Kidney tubule cell (primary cell): Measurements from ENCODE around the gene FCN1.

Experiments used
- DNase-seq: peaks from one replicate; pipeline ENCODE4 v3.0.0-alpha.2; 2018; ENCODE audit warnings: low spot score

FCN1 gene

GRCh38 chr9:134913713-134914500 is 3.8 kb downstream of the FCN1 start:
- DNase-seq: no peak

- DNase-seq: no peak
These were observed 4.5 kb downstream of the FCN1 start for GRCh38 chr9:134913041-134913712.

GRCh38 chr9:134912126-134912840 is 5.4 kb downstream of the FCN1 start:
- no peak for DNase-seq

- no peak for DNase-seq
These were observed 7.9 kb downstream of the FCN1 start for GRCh38 chr9:134909511-134910481.

- no peak for DNase-seq
These were observed 9.0 kb downstream of the FCN1 start for GRCh38 chr9:134908524-134909309.

- DNase-seq: no peak
These were observed 14.8 kb downstream of the FCN1 start for GRCh38 chr9:134902936-134903335.

- DNase-seq: no peak
These were observed 17.9 kb downstream of the FCN1 start for GRCh38 chr9:134899818-134900217.

- no peak for DNase-seq
These were observed 18.5 kb downstream of the FCN1 start for GRCh38 chr9:134899168-134899567.

- no peak for DNase-seq
These were observed 19.4 kb downstream of the FCN1 start for GRCh38 chr9:134898319-134898718.

GRCh38 chr9:134897584-134898170 is 20.0 kb downstream of the FCN1 start:
- DNase-seq: no peak

- DNase-seq: no peak
These were observed 20.7 kb downstream of the FCN1 start for GRCh38 chr9:134896834-134897583.

GRCh38 chr9:134895908-134896833 is 21.5 kb downstream of the FCN1 start:
- no peak for DNase-seq

GRCh38 chr9:134895567-134895907 is 22.2 kb downstream of the FCN1 start:
- no peak for DNase-seq

- no peak for DNase-seq
These were observed 22.6 kb downstream of the FCN1 start for GRCh38 chr9:134895097-134895496.

GRCh38 chr9:134894136-134894860 is 23.4 kb downstream of the FCN1 start:
- no peak for DNase-seq

- no peak for DNase-seq
These were observed 24.8 kb downstream of the FCN1 start for GRCh38 chr9:134892820-134893420.

GRCh38 chr9:134892221-134892620 is 25.5 kb downstream of the FCN1 start:
- no peak for DNase-seq

- no peak for DNase-seq
These were observed 26.0 kb downstream of the FCN1 start for GRCh38 chr9:134891713-134892112.
